ENCODE data around the gene MYH6.
A peak's percentile ranks its signal among the peaks of the same experiment; 100 is the strongest.

Gene MYH6

DNA sequence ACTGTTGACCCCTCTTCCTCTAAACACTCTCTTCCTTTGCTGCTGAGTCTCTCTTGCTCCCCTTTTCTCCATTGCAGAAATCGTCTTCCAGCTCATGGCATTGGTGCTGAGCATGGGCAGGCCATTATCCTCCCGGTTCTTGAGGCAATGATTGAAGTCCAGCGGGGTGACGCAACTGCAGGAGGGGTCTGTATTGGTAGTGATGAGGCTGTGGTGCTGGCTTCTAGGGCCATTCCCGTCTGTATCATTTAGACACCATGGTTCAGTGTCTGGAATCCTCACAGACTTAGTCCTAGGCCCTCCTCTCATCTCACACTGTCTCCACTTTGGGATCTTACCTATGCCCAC lies 54.7 kb downstream of the MYH6 start:
- no peak for DNase-seq

DNA sequence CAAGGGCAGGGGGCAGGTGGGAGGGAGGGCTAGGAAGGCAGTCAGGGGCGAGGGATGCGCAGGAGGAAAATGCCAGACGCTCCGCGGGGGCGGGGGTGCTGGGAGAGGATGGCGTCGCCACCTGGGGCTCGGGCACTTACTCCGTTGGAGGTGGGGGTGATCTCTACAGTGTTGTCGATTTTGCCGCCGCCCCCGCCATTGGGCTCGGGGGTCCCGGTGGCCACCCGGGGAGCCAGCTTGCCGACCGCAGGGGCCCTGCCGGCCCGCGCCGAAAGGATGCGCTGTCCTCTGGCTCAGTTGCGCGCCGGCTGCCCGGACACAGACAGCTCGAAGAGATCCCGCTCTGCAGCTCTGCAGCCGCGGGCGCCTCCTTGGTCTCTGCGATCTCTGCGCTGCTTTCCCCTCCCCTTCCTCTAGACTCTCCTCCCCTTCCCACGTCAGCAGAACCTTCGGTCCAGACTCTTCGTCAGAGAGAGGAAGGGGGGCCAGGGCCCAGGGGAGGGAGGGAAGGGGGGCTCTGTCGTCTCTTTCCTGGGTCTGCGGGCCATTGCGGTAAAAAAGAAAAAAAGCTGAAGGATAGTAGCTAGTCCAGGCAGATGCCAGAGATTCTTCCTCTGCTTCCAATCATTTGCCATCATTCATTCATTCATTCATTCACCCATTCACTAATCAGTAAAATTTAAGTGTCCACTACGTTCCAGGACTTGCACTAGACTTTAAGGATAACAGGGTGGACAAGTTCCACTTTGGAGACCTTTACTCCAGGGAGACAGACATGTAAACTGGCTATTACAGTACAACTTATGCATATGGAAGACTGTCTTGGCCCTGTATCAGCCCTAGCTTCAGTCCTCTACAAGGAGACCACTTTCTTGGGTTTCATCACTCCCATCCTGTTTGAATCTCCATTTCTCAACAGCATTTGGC lies 55.3 kb downstream of the MYH6 start, which contains the start of gene SLC22A17:
TSS of gene SLC22A17 (minus strand) at position 382 of the 927 bp plus-strand sequence.
- DNase-seq: peak; percentile 67

DNA sequence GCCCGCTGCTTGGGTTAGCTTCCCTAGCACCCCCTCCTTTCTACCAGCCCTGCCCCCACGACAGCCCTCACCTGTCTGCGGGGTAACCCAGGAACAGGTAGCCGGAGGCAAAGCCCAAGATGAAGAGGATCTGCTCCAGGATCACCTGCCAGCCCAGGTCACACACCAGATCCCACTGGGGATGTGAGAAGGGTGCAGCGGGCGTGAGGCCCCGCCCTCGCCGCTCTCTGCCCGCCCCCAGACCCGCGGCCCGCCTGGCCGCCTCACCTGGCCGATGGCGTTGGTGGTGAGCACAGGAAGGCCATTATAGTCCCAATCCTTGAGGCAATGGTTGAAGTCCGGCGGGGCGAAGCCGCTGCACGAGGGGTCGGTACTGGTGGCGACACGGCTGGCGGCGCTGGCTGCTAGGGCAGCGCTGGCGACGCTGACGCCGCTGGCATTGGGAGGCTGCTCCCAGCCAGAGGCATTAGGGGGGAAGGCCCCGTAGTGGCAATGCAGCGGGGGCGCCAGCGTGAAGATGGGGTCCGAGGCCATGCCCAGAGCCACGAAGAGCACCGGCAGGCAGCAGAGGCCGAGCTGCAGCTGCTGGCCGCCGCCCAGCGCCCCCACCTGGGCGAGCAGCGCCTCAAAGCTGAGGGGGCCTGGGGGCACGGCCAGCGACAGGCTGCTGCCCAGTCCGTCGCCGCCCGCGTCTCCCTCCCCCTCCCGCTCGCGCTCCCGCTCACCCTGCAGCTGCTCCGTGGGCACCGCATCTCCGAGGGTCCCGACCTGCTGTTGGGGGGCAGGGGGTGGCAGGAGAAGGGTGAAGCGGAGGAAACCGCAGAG lies 56.2 kb downstream of the MYH6 start:
- no peak for DNase-seq

DNA sequence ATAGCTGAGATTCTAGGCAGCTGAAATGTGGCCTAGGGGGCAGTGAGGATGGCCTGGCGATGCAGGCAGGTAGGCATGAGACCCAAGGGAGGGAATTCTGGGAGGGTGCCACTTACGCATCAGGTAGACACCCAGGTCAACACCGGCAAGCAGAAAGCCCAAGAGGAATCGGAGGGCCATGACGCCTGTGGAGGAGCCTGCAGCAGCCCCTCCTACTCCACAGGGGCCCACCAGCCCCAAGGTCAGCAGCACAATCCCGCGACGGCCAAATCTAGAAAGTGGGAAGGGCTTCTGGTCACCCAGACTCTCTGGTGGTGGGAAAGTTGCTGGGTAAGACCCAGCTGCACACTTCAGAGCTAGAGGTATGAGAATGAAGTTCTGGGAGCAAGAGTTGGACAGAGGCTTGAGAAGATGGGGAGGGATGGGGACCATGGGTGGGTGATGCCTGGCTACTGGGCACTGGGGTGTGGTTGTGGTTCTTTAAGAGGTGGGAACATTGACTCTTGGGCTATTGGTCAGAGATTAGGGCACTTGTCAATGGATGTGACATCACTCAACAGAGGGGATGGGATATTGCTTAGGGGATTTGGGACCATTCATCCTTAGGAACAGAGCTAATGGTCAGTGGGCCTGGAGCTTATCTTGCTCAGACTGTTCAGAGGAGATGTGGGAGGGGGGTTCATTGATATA lies 58.8 kb downstream of the MYH6 start:
- DNase-seq: no peak

DNA sequence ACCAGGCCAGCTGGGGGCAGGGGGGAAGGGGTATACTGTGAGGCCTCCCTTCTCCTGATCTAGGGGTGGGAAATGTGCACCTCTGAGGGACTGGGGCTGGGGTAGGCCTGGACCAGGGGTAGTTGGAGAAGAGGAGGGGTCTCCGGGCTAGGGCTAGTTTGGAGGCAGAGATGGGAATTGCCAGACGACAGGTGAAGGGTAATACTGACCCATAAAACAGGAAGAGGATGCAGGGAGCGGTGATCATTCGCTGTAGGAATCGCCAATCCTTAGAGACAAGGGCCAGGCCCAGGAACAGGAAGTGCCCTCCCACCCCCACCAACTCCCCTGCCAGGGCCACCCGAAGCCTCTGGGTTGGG lies 59.8 kb downstream of the MYH6 start:
- no peak for DNase-seq

DNA sequence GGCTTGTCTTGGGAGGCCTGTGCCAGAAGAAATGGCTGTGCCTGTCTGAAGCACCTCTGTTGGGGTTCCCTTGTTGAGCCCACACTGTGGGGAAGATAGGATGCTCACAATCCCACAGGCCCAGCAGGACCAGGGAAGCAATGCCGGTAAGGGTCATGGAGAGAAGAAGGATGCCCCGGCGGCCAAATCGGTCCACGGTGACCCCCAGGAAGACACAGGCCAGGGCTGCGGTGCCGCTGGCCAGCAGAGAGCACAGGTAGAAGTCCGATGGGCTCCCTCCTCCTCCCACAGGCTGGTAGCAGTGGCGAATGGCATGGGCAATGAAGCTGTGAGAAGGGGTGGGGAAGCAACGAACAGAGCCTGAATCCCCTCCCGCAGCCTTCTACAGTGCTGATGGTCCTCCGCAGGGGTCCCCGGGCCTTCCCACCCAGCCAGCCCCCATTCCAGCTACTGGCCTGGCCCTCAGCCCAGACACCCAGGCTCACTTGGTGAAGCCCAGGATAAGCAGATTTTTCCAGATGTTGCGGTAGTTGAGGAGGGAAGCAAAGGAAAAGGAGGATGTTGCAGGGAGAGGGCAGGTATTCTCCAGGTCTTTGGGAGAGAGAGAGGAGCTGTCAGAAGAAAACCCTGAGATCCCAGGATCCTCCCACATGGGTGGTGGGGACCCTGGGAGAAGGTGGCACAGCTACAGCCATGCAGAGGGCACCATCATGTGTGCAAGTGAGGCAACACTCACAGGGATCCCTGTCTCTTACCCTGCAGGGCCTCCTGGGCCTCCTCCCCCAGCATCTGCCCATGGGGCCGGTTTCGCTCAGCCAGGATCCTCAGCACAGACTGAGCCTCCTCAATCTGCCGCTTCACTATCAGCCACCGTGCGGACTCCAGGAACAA lies 60.4 kb downstream of the MYH6 start:
- DNase-seq: no peak

DNA sequence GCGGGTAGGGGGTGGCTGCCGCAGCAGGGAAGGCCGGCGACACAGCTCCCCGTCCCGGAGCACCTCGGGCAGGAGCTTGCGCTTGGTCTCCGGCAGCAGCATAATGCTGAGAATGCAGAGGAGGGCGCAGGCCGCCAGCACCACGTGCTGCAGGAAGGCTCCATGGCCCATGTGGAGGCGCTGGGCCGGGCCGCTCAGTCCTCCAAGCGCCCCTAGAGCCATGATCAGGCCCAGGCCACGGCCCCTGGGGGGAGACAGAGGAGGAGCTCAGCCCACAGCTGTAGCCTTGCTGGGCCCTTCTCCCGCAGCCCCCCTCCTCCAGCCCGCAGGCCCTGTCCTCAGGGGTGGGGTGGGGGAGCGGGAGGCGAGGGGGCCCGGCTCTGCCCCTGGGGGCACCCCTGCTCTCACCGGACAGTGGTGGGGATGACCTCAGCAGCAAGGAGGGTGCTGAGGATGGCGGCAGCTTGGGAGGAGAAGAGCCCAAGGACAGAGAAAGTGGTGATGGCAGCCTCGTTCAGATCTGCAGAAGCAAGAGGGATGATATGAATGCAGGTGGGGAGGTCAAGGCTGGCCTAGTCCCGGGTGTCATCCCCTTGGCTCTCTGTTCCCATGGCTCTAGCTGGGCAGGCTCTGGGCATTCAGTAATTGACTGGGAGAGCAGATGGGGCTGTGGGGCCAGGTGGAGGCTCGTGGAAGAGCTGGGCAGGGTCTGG lies 61.2 kb downstream of the MYH6 start:
- DNase-seq: no peak

DNA sequence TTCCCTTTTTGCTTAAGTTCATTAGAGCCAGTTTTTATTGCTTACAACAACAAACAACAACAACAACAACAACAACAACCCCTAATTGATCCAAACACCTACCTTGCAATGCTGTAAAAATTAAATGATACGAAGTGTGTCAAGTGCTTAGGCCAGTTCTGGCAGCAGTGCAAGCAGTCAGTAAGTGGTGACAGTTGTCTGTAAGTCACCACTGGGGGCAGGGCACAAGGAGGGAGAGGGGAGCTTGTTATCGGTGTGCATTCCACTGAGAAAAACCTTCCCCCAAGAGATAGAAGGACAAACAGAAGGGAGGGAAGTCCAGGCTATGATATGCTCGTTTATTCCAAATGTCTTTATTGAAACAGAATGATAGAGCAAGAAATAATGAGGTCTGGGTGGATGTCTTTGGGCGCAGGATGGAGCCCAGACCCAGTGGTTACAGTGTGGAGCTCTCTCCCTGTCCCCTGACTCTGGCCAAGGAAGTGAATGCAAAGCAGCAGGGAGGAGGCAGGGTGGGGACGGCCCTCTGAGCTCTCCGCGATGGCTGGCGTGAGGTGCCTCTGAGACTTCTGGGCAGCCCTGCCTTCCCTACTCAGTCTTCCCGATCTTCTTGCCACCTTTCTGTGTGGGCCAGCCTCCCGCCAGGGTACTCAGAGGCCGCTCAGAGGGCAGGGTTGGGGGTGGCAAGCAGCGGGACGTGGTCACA lies 61.9 kb downstream of the MYH6 start:
- no peak for DNase-seq

DNA sequence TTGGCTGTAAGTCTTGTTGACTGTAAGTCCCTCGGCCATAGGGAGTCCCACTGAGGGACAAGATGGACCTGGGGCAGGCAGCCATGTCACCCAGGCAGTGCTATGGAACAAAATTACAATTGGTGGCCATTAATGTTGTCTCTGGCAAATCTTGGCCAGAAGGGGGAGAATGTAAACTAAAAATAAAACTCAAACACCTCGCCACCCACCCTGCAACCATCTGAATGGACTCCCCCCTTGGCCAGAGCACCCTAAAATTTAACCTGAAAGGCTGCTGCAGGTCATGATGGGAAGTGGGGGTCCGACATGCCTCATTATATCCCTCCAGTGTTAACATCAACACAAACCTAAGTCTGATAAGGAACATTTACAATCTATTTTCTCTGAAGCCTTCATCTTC lies 63.6 kb downstream of the MYH6 start:
- DNase-seq: no peak

DNA sequence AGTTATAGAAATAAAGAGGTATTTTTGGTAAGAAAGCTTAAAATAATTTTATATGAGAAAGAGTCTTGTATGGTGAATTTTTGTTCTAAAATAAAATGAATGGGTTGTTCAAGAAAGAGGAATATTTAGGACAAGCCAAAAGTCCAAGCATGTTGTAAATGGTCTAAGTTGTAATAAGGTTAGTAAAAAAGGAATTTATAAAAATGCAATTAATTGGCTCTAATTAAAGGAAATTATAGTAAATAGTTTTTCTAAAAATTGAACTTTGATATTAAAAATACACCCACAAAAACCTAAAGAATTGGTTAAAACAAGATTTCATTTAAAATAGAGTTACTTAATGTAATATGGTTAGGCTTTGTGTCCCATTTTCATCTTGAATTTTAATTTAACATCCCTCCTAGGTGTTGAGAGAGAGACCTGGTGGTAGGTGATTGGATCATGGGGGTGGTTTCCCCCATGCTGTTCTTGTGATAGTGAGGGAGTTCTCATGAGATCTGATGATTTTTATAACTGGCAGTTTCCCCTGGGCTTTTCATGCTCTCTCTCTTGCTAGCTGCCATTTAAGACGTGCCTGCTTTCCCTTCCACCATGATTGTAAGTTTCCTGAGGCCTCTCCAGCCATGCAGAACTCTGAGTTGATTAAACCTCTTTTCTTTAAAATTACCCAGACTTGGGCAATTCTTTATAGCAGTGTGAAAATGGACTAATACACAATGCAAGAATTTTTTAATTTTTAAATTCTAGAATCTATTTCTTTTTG lies 68.4 kb downstream of the MYH6 start:
- no peak for DNase-seq

DNA sequence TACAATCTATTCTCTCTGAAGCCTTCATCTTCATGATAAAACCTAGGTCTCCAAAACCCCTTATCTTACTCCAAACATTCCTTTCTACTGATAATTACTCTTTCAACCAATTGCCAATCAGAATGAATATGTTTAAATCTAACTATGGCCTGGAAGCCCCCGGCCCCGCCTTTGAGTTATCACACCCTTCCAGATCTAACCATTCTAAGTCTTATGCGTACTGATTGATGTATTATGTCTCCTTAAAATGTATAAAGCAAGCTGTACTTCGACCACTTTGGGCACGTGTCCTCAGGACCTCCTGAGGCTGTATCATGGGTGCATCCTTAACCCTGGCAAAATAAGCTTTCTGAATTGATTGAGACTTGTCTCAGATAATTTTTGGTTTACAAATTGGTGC lies 72.5 kb downstream of the MYH6 start:
- DNase-seq: no peak
